ENCODE measurements around the gene LRP11.

DNA sequence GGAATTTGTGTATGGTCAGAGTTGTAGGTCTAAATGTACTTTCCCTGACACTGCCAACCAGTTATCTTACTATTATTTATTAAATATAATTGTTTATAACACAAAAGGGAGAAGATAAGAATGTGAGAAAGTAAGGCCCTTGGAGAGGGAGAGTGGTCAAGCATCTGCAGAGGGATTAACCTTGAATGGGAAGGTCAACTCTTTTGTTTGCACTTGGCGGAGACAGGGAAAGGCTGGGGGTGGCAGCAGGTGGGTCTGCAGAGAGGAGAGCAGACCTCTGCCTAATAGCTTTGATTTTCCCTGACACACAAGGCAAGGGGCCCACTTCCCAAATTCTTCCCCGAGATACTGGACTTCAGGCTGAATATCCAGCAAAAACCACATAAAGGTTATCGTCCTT is 4.2 kb downstream of the LRP11 start:
- TF ChIP-seq, protein P1, sequence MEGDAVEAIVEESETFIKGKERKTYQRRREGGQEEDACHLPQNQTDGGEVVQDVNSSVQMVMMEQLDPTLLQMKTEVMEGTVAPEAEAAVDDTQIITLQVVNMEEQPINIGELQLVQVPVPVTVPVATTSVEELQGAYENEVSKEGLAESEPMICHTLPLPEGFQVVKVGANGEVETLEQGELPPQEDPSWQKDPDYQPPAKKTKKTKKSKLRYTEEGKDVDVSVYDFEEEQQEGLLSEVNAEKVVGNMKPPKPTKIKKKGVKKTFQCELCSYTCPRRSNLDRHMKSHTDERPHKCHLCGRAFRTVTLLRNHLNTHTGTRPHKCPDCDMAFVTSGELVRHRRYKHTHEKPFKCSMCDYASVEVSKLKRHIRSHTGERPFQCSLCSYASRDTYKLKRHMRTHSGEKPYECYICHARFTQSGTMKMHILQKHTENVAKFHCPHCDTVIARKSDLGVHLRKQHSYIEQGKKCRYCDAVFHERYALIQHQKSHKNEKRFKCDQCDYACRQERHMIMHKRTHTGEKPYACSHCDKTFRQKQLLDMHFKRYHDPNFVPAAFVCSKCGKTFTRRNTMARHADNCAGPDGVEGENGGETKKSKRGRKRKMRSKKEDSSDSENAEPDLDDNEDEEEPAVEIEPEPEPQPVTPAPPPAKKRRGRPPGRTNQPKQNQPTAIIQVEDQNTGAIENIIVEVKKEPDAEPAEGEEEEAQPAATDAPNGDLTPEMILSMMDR (IDR thresholded peaks at IDR 0.05; ENCODE audit: poor library complexity), result no peak
- TF ChIP-seq EZH2 (IDR thresholded peaks at IDR 0.05; ENCODE audit: borderline replicate concordance) (no peak), EZH2phosphoT487 (IDR thresholded peaks at IDR 0.05; ENCODE audit: low read depth, severe bottlenecking, unreplicated experiment) (no peak)

Measured in hepatocyte (in vitro differentiated cells).